ENCODE data around the gene NEURL1B. TPM values are rescaled to one million over a fixed set of nuclear protein-coding genes. Genes with fewer than 3 reads are reported as not detected.

The NEURL1B gene
- total RNA-seq, 1 experiment from 2014 or later, result 18.8 TPM

- Histone ChIP-seq H3K27me3 (no peaks in the 10 kb centered on the region), H3K27ac (no peak overlapping the region), H3K4me3 (no peak overlapping the region), H3K9me3 (replicated peaks) (no peaks in the 10 kb centered on the region), H3K4me1 (peaks cover 10% of the 10 kb centered on the region), H3K36me3 (no peaks in the 10 kb centered on the region)
- DNase-seq, result no peak
These were observed 50.8 kb downstream of the NEURL1B start for GRCh38 chr5:172691886-172692285.

GRCh38 chr5:172692451-172692850 lies 51.4 kb downstream of the NEURL1B start:
- Histone ChIP-seq H3K27me3 (no peaks in the 10 kb centered on the region), H3K4me1 (peaks cover 10% of the 10 kb centered on the region), H3K27ac (no peak overlapping the region; the same call in 1 of the 2 replicates), H3K36me3 (no peaks in the 10 kb centered on the region), H3K9me3 (replicated peaks) (no peaks in the 10 kb centered on the region), H3K4me3 (no peak overlapping the region)
- DNase-seq, result no peak

GRCh38 chr5:172692981-172693380 lies 51.9 kb downstream of the NEURL1B start:
- H3K9me3 ChIP-seq (replicated peaks), result no peaks in the 10 kb centered on the region
- no peak for DNase-seq
- H3K36me3 ChIP-seq, result no peaks in the 10 kb centered on the region
- no peak overlapping the region for H3K4me3 ChIP-seq
- no peak overlapping the region; the same call in 1 of the 2 replicates for H3K27ac ChIP-seq
- no peaks in the 10 kb centered on the region for H3K27me3 ChIP-seq
- peaks cover 10% of the 10 kb centered on the region for H3K4me1 ChIP-seq

- H3K9me3 ChIP-seq (replicated peaks), result no peaks in the 10 kb centered on the region
- H3K36me3 ChIP-seq, result no peaks in the 10 kb centered on the region
- H3K4me3 ChIP-seq, result no peak overlapping the region
- H3K27ac ChIP-seq, result no peak overlapping the region
- no peak for DNase-seq
- no peaks in the 10 kb centered on the region for H3K27me3 ChIP-seq
- H3K4me1 ChIP-seq, result peaks cover 10% of the 10 kb centered on the region
These were observed 53.0 kb downstream of the NEURL1B start for GRCh38 chr5:172694061-172694460.

GRCh38 chr5:172694541-172694940 lies 53.5 kb downstream of the NEURL1B start:
- peaks cover 12% of the 10 kb centered on the region for H3K4me1 ChIP-seq
- H3K4me3 ChIP-seq, result no peak overlapping the region
- DNase-seq, result no peak
- H3K27ac ChIP-seq, result no peak overlapping the region
- H3K27me3 ChIP-seq, result no peaks in the 10 kb centered on the region
- no peaks in the 10 kb centered on the region for H3K9me3 ChIP-seq (replicated peaks)
- no peaks in the 10 kb centered on the region for H3K36me3 ChIP-seq

- DNase-seq, result no peak
- Histone ChIP-seq H3K27me3 (no peaks in the 10 kb centered on the region), H3K36me3 (no peaks in the 10 kb centered on the region), H3K4me1 (peaks cover 15% of the 10 kb centered on the region), H3K9me3 (replicated peaks) (no peaks in the 10 kb centered on the region), H3K4me3 (no peak overlapping the region), H3K27ac (no peak overlapping the region)
These were observed 54.4 kb downstream of the NEURL1B start for GRCh38 chr5:172695232-172696054.

- Histone ChIP-seq H3K27ac (no peak overlapping the region), H3K27me3 (no peaks in the 10 kb centered on the region), H3K4me3 (no peak overlapping the region), H3K4me1 (peaks cover 21% of the 10 kb centered on the region), H3K36me3 (no peaks in the 10 kb centered on the region), H3K9me3 (replicated peaks) (no peaks in the 10 kb centered on the region)
- no peak for DNase-seq
These were observed 55.2 kb downstream of the NEURL1B start for GRCh38 chr5:172696171-172696849.

- no peak overlapping the region for H3K27ac ChIP-seq
- no peaks in the 10 kb centered on the region for H3K9me3 ChIP-seq (replicated peaks)
- H3K36me3 ChIP-seq, result no peaks in the 10 kb centered on the region
- H3K4me3 ChIP-seq, result peak overlapping the region; percentile 48
- DNase-seq, result peak; percentile 89 to 94
- no peaks in the 10 kb centered on the region for H3K27me3 ChIP-seq
- peaks cover 19% of the 10 kb centered on the region for H3K4me1 ChIP-seq
These were observed 56.4 kb downstream of the NEURL1B start for GRCh38 chr5:172697123-172698121.

GRCh38 chr5:172699423-172699822 lies 58.4 kb downstream of the NEURL1B start:
- Histone ChIP-seq H3K9me3 (replicated peaks) (no peaks in the 10 kb centered on the region), H3K36me3 (no peaks in the 10 kb centered on the region), H3K4me3 (no peak overlapping the region), H3K4me1 (peaks cover 14% of the 10 kb centered on the region), H3K27ac (no peak overlapping the region), H3K27me3 (no peaks in the 10 kb centered on the region)
- DNase-seq, result no peak

GRCh38 chr5:172699999-172700364 lies 58.9 kb downstream of the NEURL1B start:
- Histone ChIP-seq H3K4me1 (peaks cover 14% of the 10 kb centered on the region), H3K4me3 (peak overlapping the region; percentile 52), H3K27ac (peak overlapping the region; percentile 14; the same call in 1 of the 2 replicates), H3K9me3 (replicated peaks) (no peaks in the 10 kb centered on the region), H3K36me3 (no peaks in the 10 kb centered on the region), H3K27me3 (no peaks in the 10 kb centered on the region)
- DNase-seq, result no peak

GRCh38 chr5:172700365-172701290 lies 59.6 kb downstream of the NEURL1B start:
- Histone ChIP-seq H3K4me3 (peak overlapping the region; percentile 52), H3K27ac (peak overlapping the region; percentile 14; the same call in 1 of the 2 replicates), H3K27me3 (no peaks in the 10 kb centered on the region), H3K9me3 (replicated peaks) (no peaks in the 10 kb centered on the region), H3K4me1 (peaks cover 14% of the 10 kb centered on the region), H3K36me3 (no peaks in the 10 kb centered on the region)
- DNase-seq, result peak; percentile 81 to 86

- Histone ChIP-seq H3K27ac (no peak overlapping the region), H3K4me3 (no peak overlapping the region), H3K36me3 (no peaks in the 10 kb centered on the region), H3K4me1 (peaks cover 14% of the 10 kb centered on the region), H3K9me3 (replicated peaks) (no peaks in the 10 kb centered on the region), H3K27me3 (no peaks in the 10 kb centered on the region)
- DNase-seq, result no peak
These were observed 60.2 kb downstream of the NEURL1B start for GRCh38 chr5:172701291-172701656.

GRCh38 chr5:172703952-172704351 lies 62.9 kb downstream of the NEURL1B start:
- H3K27me3 ChIP-seq, result no peaks in the 10 kb centered on the region
- no peak for DNase-seq
- H3K36me3 ChIP-seq, result no peaks in the 10 kb centered on the region
- no peak overlapping the region for H3K4me3 ChIP-seq
- H3K27ac ChIP-seq, result no peak overlapping the region
- no peaks in the 10 kb centered on the region for H3K9me3 ChIP-seq (replicated peaks)
- H3K4me1 ChIP-seq, result peaks cover 22% of the 10 kb centered on the region

Measured in SJCRH30 (cell line).